ENCODE results near the gene RBM3.

- TF ChIP-seq MAX (IDR thresholded peaks at IDR 0.05; ENCODE audit: low read depth) (no peak), CTCF (IDR thresholded peaks at IDR 0.05) (no peak), POLR2AphosphoS5 (IDR thresholded peaks at IDR 0.05; ENCODE audit: low read depth, low read length) (no peak), RAD21 (IDR thresholded peaks at IDR 0.05; ENCODE audit: low read length) (no peak), REST (IDR thresholded peaks at IDR 0.05; ENCODE audit: low read depth, low read length) (no peak), MEF2A (IDR thresholded peaks at IDR 0.05; ENCODE audit: borderline replicate concordance, low read depth) (no peak), RFX5 (IDR thresholded peaks at IDR 0.05; ENCODE audit: low read length) (no peak), GATA2 (CRISPR knock-in tag; IDR thresholded peaks at IDR 0.05) (no peak)
Measured at GRCh38 chrX:48558271-48558670, 16.0 kb upstream of the RBM3 start.

All from SK-N-SH (cell line).